ENCODE results near the gene ECHS1.
"Not testable (repeated sequence)": the region's sequence is repeated elsewhere in the genome, so short reads cannot be mapped to it uniquely, and the experiment has no call there.

Gene ECHS1

DNA sequence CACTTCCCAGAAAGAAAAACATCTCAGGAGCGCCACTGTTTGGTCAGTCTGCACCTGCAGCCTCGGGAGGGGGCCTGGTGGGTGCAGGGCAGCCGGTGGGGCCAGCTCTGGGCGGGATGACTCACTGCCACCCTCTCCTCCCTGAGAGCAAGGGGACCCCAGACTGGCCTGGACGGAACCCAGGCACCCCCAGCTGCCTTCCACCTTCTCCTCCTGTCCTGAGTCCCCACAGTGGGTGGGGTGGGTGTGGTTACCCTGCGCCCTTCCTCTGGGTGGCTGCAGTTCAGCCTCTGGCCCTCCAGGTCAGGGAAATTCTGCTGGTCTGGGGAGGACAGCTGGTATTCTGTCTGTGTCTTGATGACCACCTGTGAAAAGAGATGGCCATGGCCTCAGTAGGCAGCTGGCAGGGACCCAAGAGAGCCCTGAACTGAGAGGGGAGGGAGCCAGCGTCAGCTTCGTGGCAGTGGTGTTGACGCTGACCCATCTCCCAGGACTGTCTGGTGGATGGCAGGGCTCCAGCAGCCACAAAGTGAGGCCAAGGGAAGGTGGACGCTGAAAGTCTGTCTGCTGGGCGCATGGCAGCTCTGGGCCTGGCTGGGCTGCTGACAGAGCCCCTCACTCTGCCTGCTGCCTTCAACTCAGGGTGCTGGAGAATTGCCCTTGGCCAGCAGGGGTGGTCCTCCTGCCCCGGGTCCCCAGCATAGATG, 45.4 kb downstream of the ECHS1 start:
- DNase-seq (ENCODE audit: extremely low read depth, low read depth) = no peak
- TF ChIP-seq, protein P1, sequence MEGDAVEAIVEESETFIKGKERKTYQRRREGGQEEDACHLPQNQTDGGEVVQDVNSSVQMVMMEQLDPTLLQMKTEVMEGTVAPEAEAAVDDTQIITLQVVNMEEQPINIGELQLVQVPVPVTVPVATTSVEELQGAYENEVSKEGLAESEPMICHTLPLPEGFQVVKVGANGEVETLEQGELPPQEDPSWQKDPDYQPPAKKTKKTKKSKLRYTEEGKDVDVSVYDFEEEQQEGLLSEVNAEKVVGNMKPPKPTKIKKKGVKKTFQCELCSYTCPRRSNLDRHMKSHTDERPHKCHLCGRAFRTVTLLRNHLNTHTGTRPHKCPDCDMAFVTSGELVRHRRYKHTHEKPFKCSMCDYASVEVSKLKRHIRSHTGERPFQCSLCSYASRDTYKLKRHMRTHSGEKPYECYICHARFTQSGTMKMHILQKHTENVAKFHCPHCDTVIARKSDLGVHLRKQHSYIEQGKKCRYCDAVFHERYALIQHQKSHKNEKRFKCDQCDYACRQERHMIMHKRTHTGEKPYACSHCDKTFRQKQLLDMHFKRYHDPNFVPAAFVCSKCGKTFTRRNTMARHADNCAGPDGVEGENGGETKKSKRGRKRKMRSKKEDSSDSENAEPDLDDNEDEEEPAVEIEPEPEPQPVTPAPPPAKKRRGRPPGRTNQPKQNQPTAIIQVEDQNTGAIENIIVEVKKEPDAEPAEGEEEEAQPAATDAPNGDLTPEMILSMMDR (IDR thresholded peaks at IDR 0.05; ENCODE audit: low read depth, low read length) = no peak

DNA sequence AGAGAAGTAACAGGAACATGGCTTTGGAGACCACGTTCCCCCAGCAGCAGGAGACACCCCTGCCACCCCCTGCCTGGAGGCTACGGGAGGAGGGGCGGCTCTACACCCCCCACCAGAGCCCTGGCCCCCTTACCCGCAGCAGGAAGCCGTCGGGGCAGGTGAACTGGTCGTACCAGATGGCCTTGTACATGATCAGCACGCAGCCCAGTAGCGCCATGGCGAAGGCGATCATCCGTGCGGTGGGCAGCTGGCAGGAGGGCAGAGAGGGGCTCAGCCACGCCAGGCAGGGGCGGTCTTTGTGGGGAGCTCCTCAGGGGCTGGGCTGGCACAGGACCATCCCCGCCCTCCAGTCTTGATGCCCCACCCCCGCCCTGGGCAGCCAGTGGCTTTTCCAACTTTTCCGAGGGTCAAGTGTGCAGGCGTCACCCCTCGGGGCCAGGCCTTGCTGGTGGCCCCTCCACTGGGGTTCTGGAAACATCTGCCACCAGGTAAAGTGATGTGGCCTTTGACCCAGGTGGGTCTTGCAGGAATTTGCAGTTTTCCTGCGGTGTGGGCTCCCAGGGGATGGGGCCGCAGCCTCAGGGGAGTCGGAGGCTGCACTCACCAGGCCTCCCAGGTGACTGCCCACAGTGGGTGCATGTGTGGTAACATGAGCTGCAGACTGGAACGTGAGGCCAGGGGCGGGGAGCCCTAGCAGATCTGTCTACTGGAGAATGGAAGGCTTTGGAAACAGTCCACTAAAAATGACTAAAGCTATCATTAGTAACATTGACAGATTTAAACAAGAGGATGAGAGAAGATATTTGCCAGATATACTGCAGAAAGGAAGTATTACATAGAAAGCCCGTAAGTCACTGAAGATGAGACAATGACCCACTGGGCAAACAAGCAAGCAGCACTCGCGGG, 46.2 kb downstream of the ECHS1 start:
- no peak for DNase-seq (ENCODE audit: extremely low read depth, low read depth)
- TF ChIP-seq, protein P1 (IDR thresholded peaks at IDR 0.05; ENCODE audit: low read depth, low read length) = no peak

DNA sequence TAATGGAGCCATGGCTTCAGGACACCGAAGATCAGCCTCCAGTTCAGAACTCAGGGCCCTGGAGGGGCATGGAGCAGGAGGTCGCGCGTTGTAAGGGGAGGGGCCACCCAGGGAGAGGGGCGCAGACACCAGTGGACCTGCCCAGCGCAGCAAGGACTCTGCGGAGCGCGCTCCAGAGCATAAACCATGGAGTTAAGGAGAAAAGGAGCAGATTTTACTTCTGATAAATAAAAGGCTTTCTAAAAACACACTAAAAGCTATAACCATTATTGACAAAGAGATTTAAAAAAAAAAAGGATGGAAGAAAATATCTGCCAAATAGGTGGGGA, 47.0 kb downstream of the ECHS1 start:
- TF ChIP-seq, protein P1 (IDR thresholded peaks at IDR 0.05; ENCODE audit: low read depth, low read length) = no peak
- no peak for DNase-seq (ENCODE audit: extremely low read depth, low read depth)

DNA sequence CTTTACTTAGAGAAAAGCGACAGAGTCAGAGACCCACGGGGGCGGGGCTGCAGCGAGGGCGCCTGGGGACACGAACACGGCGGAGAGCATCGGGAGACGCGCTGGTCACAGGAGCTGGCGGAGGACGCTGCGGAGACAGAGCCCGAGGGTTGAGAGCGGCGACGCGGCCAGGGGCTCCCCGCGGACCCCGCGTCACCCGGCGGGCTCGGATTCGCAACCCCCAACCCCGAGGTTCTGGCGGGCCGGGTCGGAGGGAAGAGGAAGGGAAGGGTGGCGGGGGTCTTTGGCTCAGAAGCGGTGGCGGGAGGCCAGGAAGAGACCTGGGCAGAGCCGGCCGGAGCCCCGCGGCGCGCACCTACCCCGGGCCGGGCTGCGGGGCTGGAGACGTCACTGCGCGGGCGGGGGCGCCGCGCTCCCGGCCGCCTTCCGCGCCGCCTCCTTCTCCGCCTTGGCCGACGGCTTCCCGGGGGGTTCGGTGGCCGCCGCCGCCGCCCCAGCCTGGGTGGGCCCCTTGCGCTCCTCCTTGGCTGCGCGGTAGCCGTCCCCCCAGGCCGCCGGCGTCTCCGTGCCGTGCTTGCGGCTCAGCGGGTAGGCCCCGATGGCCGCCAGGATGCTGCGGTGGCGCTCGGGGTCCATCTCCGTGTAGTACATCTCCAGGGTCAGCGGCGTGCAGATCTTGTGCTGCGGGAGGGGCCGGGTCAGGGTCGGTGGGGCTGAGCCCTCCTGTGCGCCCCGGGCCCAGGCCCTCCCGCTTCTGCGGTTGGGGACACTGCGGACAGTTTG, 47.5 kb downstream of the ECHS1 start:
- no peak for DNase-seq (ENCODE audit: extremely low read depth, low read depth)
- TF ChIP-seq, protein P1 (IDR thresholded peaks at IDR 0.05; ENCODE audit: low read depth, low read length) = no peak

DNA sequence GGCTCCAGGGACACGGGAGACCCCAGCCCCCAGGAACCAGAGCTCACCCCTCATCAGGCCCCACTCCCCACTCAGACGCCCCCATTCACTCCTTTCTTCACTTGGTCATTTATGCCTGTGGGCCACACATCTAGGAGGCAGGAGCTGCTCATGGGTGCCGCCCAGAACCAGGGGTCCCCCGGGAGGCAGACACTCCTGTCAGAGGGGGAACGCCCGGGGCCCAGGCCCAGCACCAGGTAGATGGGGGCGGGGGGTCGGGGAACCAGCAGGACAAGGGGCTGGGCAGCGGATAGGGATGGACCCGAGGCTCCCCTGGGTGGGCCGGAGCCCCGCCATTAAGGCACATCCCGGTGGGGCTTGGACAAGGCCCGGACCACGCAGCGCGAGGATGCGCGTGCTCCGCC, 48.3 kb downstream of the ECHS1 start:
- no peak for DNase-seq (ENCODE audit: extremely low read depth, low read depth)
- TF ChIP-seq, protein P1 (IDR thresholded peaks at IDR 0.05; ENCODE audit: low read depth, low read length) = no peak

DNA sequence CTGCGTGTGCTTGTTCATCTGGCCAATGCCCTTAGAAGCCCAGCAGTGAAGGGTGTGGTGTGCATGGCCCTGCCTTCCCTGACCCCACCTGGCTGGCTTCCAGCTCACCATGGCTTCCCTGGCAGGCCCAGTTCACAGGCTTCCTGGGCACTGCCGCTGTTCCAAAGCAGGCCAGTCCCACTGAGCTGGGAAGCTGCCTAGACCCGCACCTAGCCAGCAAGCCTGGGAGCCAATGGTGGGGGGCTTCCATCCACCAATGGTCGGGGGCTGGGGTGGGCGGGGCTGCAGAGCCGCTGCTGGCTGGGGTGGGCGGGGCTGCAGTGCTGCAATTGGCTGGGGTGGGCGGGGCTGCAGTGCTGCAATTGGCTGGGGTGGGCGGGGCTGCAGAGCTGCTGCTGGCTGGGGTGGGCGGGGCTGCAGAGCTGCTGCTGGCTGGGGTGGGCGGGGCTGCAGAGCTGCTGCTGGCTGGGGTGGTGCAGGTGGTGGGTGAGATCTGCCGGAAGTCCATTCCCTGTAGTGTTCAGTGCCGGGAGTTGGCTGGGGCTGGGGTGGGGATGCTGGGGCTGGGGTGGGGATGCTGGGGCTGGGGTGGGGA, 48.9 kb downstream of the ECHS1 start:
- TF ChIP-seq, protein P1 (IDR thresholded peaks at IDR 0.05; ENCODE audit: low read depth, low read length) = no peak
- DNase-seq (ENCODE audit: extremely low read depth, low read depth) = no peak

DNA sequence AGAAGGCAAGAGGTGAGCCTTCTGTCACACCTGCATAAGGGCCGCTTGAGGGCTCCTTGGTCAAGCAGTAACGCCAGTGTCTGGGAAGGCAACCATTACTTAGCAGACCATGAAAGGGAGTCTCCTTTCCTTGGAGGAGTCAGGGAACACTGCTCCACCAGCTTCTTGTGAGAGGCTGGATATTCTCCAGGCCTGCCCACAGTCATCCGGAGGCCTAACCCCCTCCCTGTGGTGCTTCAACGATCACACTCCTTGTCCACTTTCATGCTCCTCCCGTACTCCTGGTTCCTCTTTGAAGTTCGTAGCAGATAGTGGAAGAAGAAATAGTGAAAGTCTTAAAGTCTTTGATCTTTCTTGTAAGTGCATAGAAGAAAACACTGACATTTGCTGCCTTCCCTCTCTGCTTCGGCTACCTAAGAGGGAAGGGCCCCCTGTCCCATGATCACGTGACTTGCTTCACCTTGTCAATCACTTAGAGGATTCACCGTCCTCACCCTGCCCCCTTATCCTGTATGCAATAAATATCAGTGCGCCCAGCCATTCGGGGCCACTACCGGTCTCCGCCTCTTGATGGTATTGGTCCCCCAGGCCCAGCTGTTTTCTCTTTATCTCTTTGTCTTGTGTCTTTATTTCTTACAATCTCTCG, 51.0 kb downstream of the ECHS1 start:
- DNase-seq (ENCODE audit: extremely low read depth, low read depth) = not testable (repeated sequence)

DNA sequence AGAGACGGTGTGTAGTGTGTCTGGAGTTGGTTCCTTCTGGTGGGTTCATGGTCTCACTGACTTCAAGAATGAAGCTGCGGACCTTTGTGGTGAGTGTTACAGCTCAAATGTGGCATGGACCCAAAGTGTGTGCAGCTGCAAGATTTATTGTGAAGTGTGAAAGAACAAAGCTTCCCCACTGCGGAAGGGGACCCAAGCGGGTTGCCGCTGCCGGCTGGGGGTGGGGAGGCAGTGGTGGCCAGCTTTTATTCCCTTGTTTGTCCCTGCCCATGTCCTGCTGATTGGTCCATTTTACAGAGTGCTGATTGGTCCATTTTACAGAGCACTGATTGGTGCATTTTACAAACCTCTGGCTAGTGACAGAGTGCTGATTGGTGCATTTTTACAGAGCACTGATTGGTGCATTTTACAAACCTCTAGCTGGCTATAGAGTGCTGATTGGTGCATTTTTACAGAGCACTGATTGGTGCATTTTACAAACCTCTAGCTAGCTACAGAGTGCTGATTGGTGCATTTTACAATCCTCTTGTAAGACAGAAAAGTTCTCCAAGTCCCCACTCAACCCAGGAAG, 52.2 kb downstream of the ECHS1 start:
- not testable (repeated sequence) for DNase-seq (ENCODE audit: extremely low read depth, low read depth)

All from AG09319 (cell line).